PC-9 (cell line): ENCODE data around the gene AP3S2. TPM values are rescaled to one million over a fixed set of nuclear protein-coding genes. Genes with fewer than 3 reads are reported as not detected.

Experiments used
- BruUV-seq: library from RNA; stranded (reverse); fragments of 400-500 nt; replicated peaks from 2 replicates; lab custom pipeline; 2021; lab: Mats Ljungman, UMichigan
- CTCF ChIA-PET: fragments of 300-600 bp; sonication (Branson Sonifier 250); formaldehyde crosslinking; loops from one replicate; lab custom pipeline; 2022; ENCODE audit warnings: antibody characterized with exemption; lab: Charles Lee
- POLR2A ChIA-PET: fragments of 300-600 bp; sonication (Branson Sonifier 250); formaldehyde crosslinking; loops from one replicate; lab custom pipeline; 2022; ENCODE audit warnings: antibody characterized with exemption; ENCODE audit not compliant: unreplicated experiment; lab: Charles Lee
- DNase-seq, 2 experiments: peaks; one replicate each; pipeline versions ENCODE4 v3.0.0 to v3.0.0-alpha.2; 2015 to 2022; ENCODE audit warnings: mixed read lengths in 1 of 2
- H2AFZ ChIP-seq: fragments of 200-600 bp; sonication (generic); 2 replicates; pipeline ENCODE4 v1.8.1; 2017; ENCODE audit warnings: antibody characterized with exemption
- H3F3A ChIP-seq: fragments of 200-600 bp; sonication (generic); 2 replicates; pipeline ENCODE4 v1.8.1; 2017; ENCODE audit warnings: antibody characterized with exemption, mild to moderate bottlenecking, low read depth; ENCODE audit not compliant: insufficient read depth
- H3K27ac ChIP-seq: fragments of 200-600 bp; sonication (generic); 2 replicates; pipeline ENCODE4 v1.6.1; 2016; ENCODE audit warnings: mixed run types
- H3K27me3 ChIP-seq: fragments of 200-600 bp; sonication (generic); 2 replicates; pipeline ENCODE4 v1.6.1; 2016; ENCODE audit warnings: low read depth, mixed run types; ENCODE audit not compliant: insufficient read depth
- H3K36me3 ChIP-seq: fragments of 200-600 bp; sonication (generic); 2 replicates; pipeline ENCODE4 v1.6.1; 2016; ENCODE audit warnings: low read depth, mixed run types
- H3K4me1 ChIP-seq: fragments of 200-600 bp; sonication (generic); replicated peaks from 2 replicates; pipeline ENCODE4 v1.6.1; 2016; ENCODE audit warnings: mixed run types; ENCODE audit not compliant: insufficient read depth
- H3K4me2 ChIP-seq: fragments of 200-600 bp; sonication (generic); 2 replicates; pipeline ENCODE4 v1.6.1; 2017; ENCODE audit warnings: mixed run types
- H3K4me3 ChIP-seq: fragments of 200-600 bp; sonication (generic); 2 replicates; pipeline ENCODE4 v1.6.1; 2016; ENCODE audit warnings: mixed run types
- H3K79me2 ChIP-seq: fragments of 200-600 bp; sonication (generic); 2 replicates; pipeline ENCODE4 v1.6.1; 2017; ENCODE audit warnings: low read depth, mixed run types
- H3K9me2 ChIP-seq: fragments of 200-600 bp; sonication (generic); 2 replicates; pipeline ENCODE4 v1.8.1; 2017; ENCODE audit warnings: mild to moderate bottlenecking; ENCODE audit not compliant: insufficient read depth
- H3K9me3 ChIP-seq: fragments of 200-600 bp; sonication (generic); 2 replicates; pipeline ENCODE4 v1.8.1; 2016; ENCODE audit warnings: low read depth; ENCODE audit not compliant: insufficient read depth
- H4K20me1 ChIP-seq: fragments of 200-600 bp; sonication (generic); 2 replicates; pipeline ENCODE4 v1.8.1; 2017; ENCODE audit not compliant: insufficient read depth
- EZH2 ChIP-seq: fragments of 200-600 bp; sonication (generic); IDR thresholded peaks from 2 replicates; pipeline ENCODE4 v1.8.0; 2017; ENCODE audit warnings: antibody characterized with exemption, low read depth
- intact Hi-C: fragments of 100-400 bp; cut with micrococcal nuclease; formaldehyde crosslinking; loops from one replicate; pipeline ENCODE4 v1.10.0; 2022; ENCODE audit not compliant: unreplicated experiment
- total RNA-seq: library from RNA; stranded (reverse); gene quantifications from 2 replicates; pipeline ENCODE4 v1.2.3, GENCODE V29; 2021
- TF ChIP-seq, protein P1 (sequence below): fragments of 200-600 bp; sonication (generic); conservative IDR thresholded peaks from 2 replicates; pipeline ENCODE4 v1.6.1; 2017; ENCODE audit warnings: mixed run types, antibody characterized with exemption, mild to moderate bottlenecking, moderate library complexity

AP3S2 gene
- total RNA-seq, 1 experiment from 2014 or later, result 57.6 TPM

- Histone ChIP-seq H3F3A (peaks cover 53% of the 10 kb centered on the region), H3K79me2 (no peaks in the 10 kb centered on the region), H4K20me1 (no peaks in the 10 kb centered on the region), H3K27me3 (no peaks in the 10 kb centered on the region), H3K4me3 (no peak overlapping the region), H3K4me1 (peaks cover 73% of the 10 kb centered on the region), H2AFZ (no peak overlapping the region), H3K36me3 (no peaks in the 10 kb centered on the region), H3K9me3 (no peaks in the 10 kb centered on the region), H3K9me2 (no peaks in the 10 kb centered on the region), H3K4me2 (peak overlapping the region; percentile 68), H3K27ac (peak overlapping the region; percentile 94)
- POLR2A ChIA-PET, result no interaction called here
- BruUV-seq, result no TSS peak
- no peak for TF ChIP-seq EZH2
- TF ChIP-seq, protein P1, sequence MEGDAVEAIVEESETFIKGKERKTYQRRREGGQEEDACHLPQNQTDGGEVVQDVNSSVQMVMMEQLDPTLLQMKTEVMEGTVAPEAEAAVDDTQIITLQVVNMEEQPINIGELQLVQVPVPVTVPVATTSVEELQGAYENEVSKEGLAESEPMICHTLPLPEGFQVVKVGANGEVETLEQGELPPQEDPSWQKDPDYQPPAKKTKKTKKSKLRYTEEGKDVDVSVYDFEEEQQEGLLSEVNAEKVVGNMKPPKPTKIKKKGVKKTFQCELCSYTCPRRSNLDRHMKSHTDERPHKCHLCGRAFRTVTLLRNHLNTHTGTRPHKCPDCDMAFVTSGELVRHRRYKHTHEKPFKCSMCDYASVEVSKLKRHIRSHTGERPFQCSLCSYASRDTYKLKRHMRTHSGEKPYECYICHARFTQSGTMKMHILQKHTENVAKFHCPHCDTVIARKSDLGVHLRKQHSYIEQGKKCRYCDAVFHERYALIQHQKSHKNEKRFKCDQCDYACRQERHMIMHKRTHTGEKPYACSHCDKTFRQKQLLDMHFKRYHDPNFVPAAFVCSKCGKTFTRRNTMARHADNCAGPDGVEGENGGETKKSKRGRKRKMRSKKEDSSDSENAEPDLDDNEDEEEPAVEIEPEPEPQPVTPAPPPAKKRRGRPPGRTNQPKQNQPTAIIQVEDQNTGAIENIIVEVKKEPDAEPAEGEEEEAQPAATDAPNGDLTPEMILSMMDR, result no peak
- intact Hi-C loops, result no loop called here
- DNase-seq, result no peak
- CTCF ChIA-PET, result interaction anchor here (0.6 kb wide), 1 partner anchor 161 kb away, joined by 4 read pairs; no protein-coding TSS in a partner anchor
Measured at GRCh38 chr15:89822026-89822425, 71.8 kb downstream of the AP3S2 start.

GRCh38 chr15:89820666-89821611 is 72.9 kb downstream of the AP3S2 start:
- Histone ChIP-seq H3F3A (peaks cover 59% of the 10 kb centered on the region), H4K20me1 (no peaks in the 10 kb centered on the region), H3K4me3 (peak overlapping the region; percentile 31; the same call in 1 of the 2 replicates), H3K9me3 (no peaks in the 10 kb centered on the region), H3K27ac (peak overlapping the region; percentile 94), H3K4me2 (peak overlapping the region; percentile 68), H3K27me3 (no peaks in the 10 kb centered on the region), H3K9me2 (no peaks in the 10 kb centered on the region), H3K4me1 (peaks cover 75% of the 10 kb centered on the region), H2AFZ (no peak overlapping the region; the same call in 1 of the 2 replicates), H3K79me2 (no peaks in the 10 kb centered on the region), H3K36me3 (no peaks in the 10 kb centered on the region)
- peak in 1 of 2 experiments; percentile 88 for DNase-seq
- TF ChIP-seq, protein P1, result no peak
- CTCF ChIA-PET, result interaction anchor here (0.6 kb wide), 1 partner anchor 160 kb away, joined by 4 read pairs; no protein-coding TSS in a partner anchor
- POLR2A ChIA-PET, result interaction anchor here (0.7 kb wide), 1 partner anchor 27 kb away, joined by 3 read pairs; no protein-coding TSS in a partner anchor
- intact Hi-C loops, result loop anchor here (2.0 kb wide), 1 partner anchor 36 kb away; no protein-coding TSS in a partner anchor
- BruUV-seq, result no TSS peak

DNA sequence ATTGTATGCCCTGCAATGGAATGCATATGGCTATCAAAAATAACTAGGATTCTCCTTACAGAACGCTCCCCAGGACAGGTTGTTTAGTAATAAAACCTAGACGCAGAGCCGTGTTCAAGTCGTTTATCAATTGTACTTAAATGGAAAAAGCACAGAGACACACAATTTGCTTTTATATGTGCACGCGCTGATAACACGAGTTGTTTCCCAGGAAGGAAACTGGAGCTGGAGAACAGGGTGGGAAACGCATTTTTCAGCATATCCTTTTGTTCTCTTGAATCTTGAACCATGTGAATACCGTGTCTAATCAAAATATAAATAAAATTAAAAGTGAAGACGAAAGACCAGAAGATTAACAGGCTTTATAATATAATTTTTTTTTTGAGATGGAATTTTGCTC is 75.5 kb downstream of the AP3S2 start:
- Histone ChIP-seq H3K9me2 (no peaks in the 10 kb centered on the region), H3K9me3 (no peaks in the 10 kb centered on the region), H3K27ac (no peak overlapping the region), H2AFZ (no peak overlapping the region), H3K27me3 (no peaks in the 10 kb centered on the region), H3K79me2 (peaks cover 22% of the 10 kb centered on the region), H3K4me1 (peaks cover 57% of the 10 kb centered on the region), H3K4me2 (no peak overlapping the region), H4K20me1 (no peaks in the 10 kb centered on the region; the same call in 1 of the 2 replicates), H3K36me3 (no peaks in the 10 kb centered on the region), H3K4me3 (no peak overlapping the region), H3F3A (peaks cover 55% of the 10 kb centered on the region)
- ChIA-PET CTCF (no interaction called here), POLR2A (no interaction called here)
- TF ChIP-seq, protein P1, result no peak
- TF ChIP-seq EZH2, result no peak
- intact Hi-C loops, result no loop called here
- no peak for DNase-seq
- no TSS peak for BruUV-seq
